Activated CD8-positive, alpha-beta memory T cell treated with anti-CD3 and anti-CD28 coated beads for 48 hours (primary cell): ENCODE results near the gene H3-3A.
"Not testable (repeated sequence)": the region's sequence is repeated elsewhere in the genome, so short reads cannot be mapped to it uniquely, and the experiment has no call there.

ENCODE experiments used
- DNase-seq, 3 experiments: peaks; one replicate each; pipeline ENCODE4 v3.0.0-alpha.2; 2020; ENCODE audit warnings: low read depth in 2 of 3, low spot score in 2 of 3

The H3-3A gene

GRCh38 chr1:226083302-226084101, 21.0 kb downstream of the H3-3A start:
- DNase-seq = peak; percentile 83 to 93 (median 91)

- DNase-seq = no peak
These were observed 23.3 kb downstream of the H3-3A start for GRCh38 chr1:226085675-226086285.

- no peak for DNase-seq
These were observed 24.3 kb downstream of the H3-3A start for GRCh38 chr1:226086776-226087175.

- DNase-seq = no peak
These were observed 28.9 kb downstream of the H3-3A start for GRCh38 chr1:226091461-226091860.

- not testable (repeated sequence) for DNase-seq
These were observed 29.7 kb downstream of the H3-3A start for GRCh38 chr1:226092048-226092820.

- no peak for DNase-seq
These were observed 30.4 kb downstream of the H3-3A start for GRCh38 chr1:226092965-226093364.

GRCh38 chr1:226093621-226094020, 31.1 kb downstream of the H3-3A start:
- DNase-seq = no peak

GRCh38 chr1:226094451-226094850, 31.9 kb downstream of the H3-3A start:
- DNase-seq = no peak

GRCh38 chr1:226095286-226095685, 32.8 kb downstream of the H3-3A start:
- no peak for DNase-seq

- no peak for DNase-seq
These were observed 35.5 kb downstream of the H3-3A start for GRCh38 chr1:226097866-226098625.

- no peak for DNase-seq
These were observed 36.6 kb downstream of the H3-3A start for GRCh38 chr1:226098870-226099835.

- no peak for DNase-seq
These were observed 38.2 kb downstream of the H3-3A start for GRCh38 chr1:226100436-226101391.

- DNase-seq = no peak
These were observed 42.2 kb downstream of the H3-3A start for GRCh38 chr1:226104671-226105121.

- DNase-seq = no peak
These were observed 45.2 kb downstream of the H3-3A start for GRCh38 chr1:226107471-226108460.

GRCh38 chr1:226108935-226109828, 46.7 kb downstream of the H3-3A start:
- no peak for DNase-seq

- peak; percentile 60 to 70 (median 65) for DNase-seq
These were observed 47.3 kb downstream of the H3-3A start for GRCh38 chr1:226109829-226110248.
